ENCODE data around the gene LKAAEAR1. TPM values are rescaled to one million over a fixed set of nuclear protein-coding genes. Genes with fewer than 3 reads are reported as not detected.
A peak's percentile ranks its signal among the peaks of the same experiment; 100 is the strongest.

LKAAEAR1 gene
- total RNA-seq, 1 donor, result 5.7 TPM

- no peak for DNase-seq (ENCODE audit: low read depth in 2 of 3, low spot score in 2 of 3)
Measured at GRCh38 chr20:64041040-64041780, 43.0 kb downstream of the LKAAEAR1 start.

GRCh38 chr20:64040231-64041039, 43.8 kb downstream of the LKAAEAR1 start:
- no peak for DNase-seq (ENCODE audit: low read depth in 2 of 3, low spot score in 2 of 3)

- DNase-seq (ENCODE audit: low read depth in 2 of 3, low spot score in 2 of 3), result no peak
Measured at GRCh38 chr20:64039293-64040160, 44.7 kb downstream of the LKAAEAR1 start.

GRCh38 chr20:64038565-64039292, 45.5 kb downstream of the LKAAEAR1 start:
- peak; percentile 53 to 73 (median 68) for DNase-seq (ENCODE audit: low read depth in 2 of 3, low spot score in 2 of 3)

GRCh38 chr20:64038224-64038564, 46.0 kb downstream of the LKAAEAR1 start:
- DNase-seq (ENCODE audit: low read depth in 2 of 3, low spot score in 2 of 3), result no peak

GRCh38 chr20:64037498-64038213, 46.5 kb downstream of the LKAAEAR1 start:
- no peak for DNase-seq (ENCODE audit: low read depth in 2 of 3, low spot score in 2 of 3)

- DNase-seq (ENCODE audit: low read depth in 2 of 3, low spot score in 2 of 3), result no peak
Measured at GRCh38 chr20:64037199-64037497, 47.0 kb downstream of the LKAAEAR1 start.

- DNase-seq (ENCODE audit: low read depth in 2 of 3, low spot score in 2 of 3), result peak in 1 of 3 donors; percentile 62
Measured at GRCh38 chr20:64036346-64037198, 47.6 kb downstream of the LKAAEAR1 start.

GRCh38 chr20:64035933-64036345, 48.3 kb downstream of the LKAAEAR1 start, which contains the start of gene C20orf204:
Gene C20orf204, plus strand, starts transcription at chr20:64036182. Its CDS starts 142 bp downstream, at chr20:64036324.
- no peak for DNase-seq (ENCODE audit: low read depth in 2 of 3, low spot score in 2 of 3)

- DNase-seq (ENCODE audit: low read depth in 2 of 3, low spot score in 2 of 3), result no peak
Measured at GRCh38 chr20:64035066-64035932, 48.9 kb downstream of the LKAAEAR1 start.

- DNase-seq (ENCODE audit: low read depth in 2 of 3, low spot score in 2 of 3), result no peak
Measured at GRCh38 chr20:64033981-64034493, 50.2 kb downstream of the LKAAEAR1 start.

Small RNA genes within 50 kb of the gene (small RNA-seq; reads per million reads assigned to genes)
- not detected for gene AL355803.1
- 2.8 reads per million, percentile 77 among the genes with 10 or more reads in this experiment for gene MIR6813

Other genes starting within 250 kb of the LKAAEAR1 start
- gene ABHD16B, start 222.9 kb downstream of the LKAAEAR1 start, total RNA-seq, result 0.27 TPM
- gene TPD52L2, start 219.1 kb downstream of the LKAAEAR1 start, total RNA-seq, result 47.7 TPM
- 38.5 TPM for gene DNAJC5, start 189.3 kb downstream of the LKAAEAR1 start, total RNA-seq
- gene UCKL1, start 128.0 kb downstream of the LKAAEAR1 start, total RNA-seq, result 51.4 TPM
- gene ZNF512B, start 114.5 kb downstream of the LKAAEAR1 start, total RNA-seq, result 24.8 TPM
- gene SAMD10, start 104.8 kb downstream of the LKAAEAR1 start, total RNA-seq, result 27.7 TPM
- gene PRPF6, start 103.3 kb downstream of the LKAAEAR1 start, total RNA-seq, result 116 TPM
- 3.0 TPM for gene C20orf204, start 48.2 kb downstream of the LKAAEAR1 start, total RNA-seq
- gene SOX18, start 34.8 kb downstream of the LKAAEAR1 start, total RNA-seq, result 0.54 TPM
- 32.6 TPM for gene TCEA2, start 21.2 kb downstream of the LKAAEAR1 start, total RNA-seq
- 75.1 TPM for gene RGS19, start 4.9 kb downstream of the LKAAEAR1 start, total RNA-seq
- gene OPRL1, start 4.3 kb downstream of the LKAAEAR1 start, total RNA-seq, result 10.5 TPM
- 0.27 TPM for gene NPBWR2, start 23.2 kb upstream of the LKAAEAR1 start, total RNA-seq
- gene MYT1, start 80.1 kb upstream of the LKAAEAR1 start, total RNA-seq, result 0.27 TPM
- gene PCMTD2, start 171.3 kb upstream of the LKAAEAR1 start, total RNA-seq, result 59.5 TPM